CD14-positive monocyte (primary cell): ENCODE data around the gene IL21R. TPM values are rescaled to one million over a fixed set of nuclear protein-coding genes. Genes with fewer than 3 reads are reported as not detected.
A peak's percentile ranks its signal among the peaks of the same experiment; 100 is the strongest.

ENCODE experiments used
- DNase-seq, 3 donors: peaks; one replicate each; pipeline ENCODE4 v3.0.0-alpha.2; 2011 to 2022
- H2AFZ ChIP-seq: 2 replicates; pipeline ENCODE4 v1.6.0; 2012; ENCODE audit warnings: mild to moderate bottlenecking, low read depth, low read length, inconsistent platforms; ENCODE audit not compliant: insufficient read depth, poor library complexity, severe bottlenecking
- H3K27ac ChIP-seq, 2 donors: 1 replicate in 1 of 2; 2 replicates in 1 of 2; pipeline ENCODE4 v1.5.1; 2012 to 2013; ENCODE audit warnings: low read length in 2 of 2, control low read depth in 1 of 2, inconsistent platforms in 1 of 2, low read depth in 1 of 2, mild to moderate bottlenecking in 1 of 2
- H3K27me3 ChIP-seq, 2 donors: one replicate each; pipeline versions ENCODE4 v1.6.0 to v1.6.1; 2011 to 2013; ENCODE audit warnings: low read length in 2 of 2; ENCODE audit not compliant: control insufficient read depth in 2 of 2, insufficient read depth in 2 of 2
- H3K36me3 ChIP-seq, 2 donors: replicated peaks in 1 of 2; 1 replicate in 1 of 2; 2 replicates in 1 of 2; pipeline versions ENCODE4 v1.5.1 to v1.6.1; 2012 to 2013; ENCODE audit warnings: low read length in 2 of 2, control low read depth in 1 of 2, inconsistent platforms in 1 of 2, mild to moderate bottlenecking in 1 of 2; ENCODE audit not compliant: insufficient read depth in 2 of 2, control insufficient read depth in 1 of 2
- H3K4me1 ChIP-seq, 2 donors: 1 replicate in 1 of 2; 2 replicates in 1 of 2; pipeline versions ENCODE4 v1.5.1 to v1.6.1; 2012 to 2013; ENCODE audit warnings: low read length in 2 of 2, control low read depth in 1 of 2, inconsistent platforms in 1 of 2, mild to moderate bottlenecking in 1 of 2, moderate library complexity in 1 of 2; ENCODE audit not compliant: insufficient read depth in 2 of 2, control insufficient read depth in 1 of 2
- H3K4me2 ChIP-seq: replicated peaks from 2 replicates; pipeline ENCODE3; 2012; ENCODE audit warnings: low read length, moderate library complexity, mild to moderate bottlenecking; ENCODE audit not compliant: poor library complexity, severe bottlenecking; ENCODE audit errors: extremely low read depth
- H3K4me3 ChIP-seq, 3 experiments: fragments of 200-600 bp in 1 of 3; sonication (generic) in 1 of 3; replicated peaks in 1 of 3; 1 replicate in 2 of 3; 2 replicates in 1 of 3; pipeline ENCODE4 v1.5.1; 2011 to 2013; ENCODE audit warnings: low read length in 3 of 3, mild to moderate bottlenecking in 3 of 3, control low read depth in 2 of 3, low read depth in 2 of 3, inconsistent platforms in 1 of 3, moderate library complexity in 1 of 3
- H3K79me2 ChIP-seq: 2 replicates; pipeline ENCODE4 v1.6.0; 2012; ENCODE audit warnings: mild to moderate bottlenecking, control low read depth, inconsistent platforms, low read length, moderate library complexity; ENCODE audit not compliant: insufficient read depth
- H3K9ac ChIP-seq: 2 replicates; pipeline ENCODE4 v1.6.0; 2017; ENCODE audit warnings: low read length, mild to moderate bottlenecking; ENCODE audit not compliant: insufficient read depth, poor library complexity, severe bottlenecking
- H3K9me3 ChIP-seq, 2 donors: replicated peaks in 1 of 2; 1 replicate in 1 of 2; 2 replicates in 1 of 2; pipeline versions ENCODE4 v1.5.1 to v1.6.1; 2012 to 2013; ENCODE audit warnings: low read length in 2 of 2, control low read depth in 1 of 2; ENCODE audit not compliant: control insufficient read depth in 1 of 2, insufficient read depth in 1 of 2
- H4K20me1 ChIP-seq: 2 replicates; pipeline ENCODE4 v1.6.0; 2012; ENCODE audit warnings: mild to moderate bottlenecking, low read length, control low read depth, moderate library complexity; ENCODE audit not compliant: insufficient read depth
- H3K27ac Mint-ChIP-seq, 7 donors: one replicate each; pipeline ENCODE4 v1.8.0; 2020; ENCODE audit warnings: mild to moderate bottlenecking in 7 of 7, mixed read lengths in 7 of 7, moderate library complexity in 6 of 7, inconsistent platforms in 2 of 7
- H3K27me3 Mint-ChIP-seq, 3 donors: one replicate each; pipeline ENCODE4 v1.8.0; 2021 to 2022; ENCODE audit warnings: low read depth in 3 of 3, mild to moderate bottlenecking in 3 of 3, mixed read lengths in 3 of 3, moderate library complexity in 3 of 3, inconsistent platforms in 1 of 3
- H3K36me3 Mint-ChIP-seq, 2 donors: one replicate each; pipeline ENCODE4 v1.8.0; 2020; ENCODE audit warnings: mixed read lengths in 2 of 2, inconsistent platforms in 1 of 2, mild to moderate bottlenecking in 1 of 2
- H3K4me1 Mint-ChIP-seq: one replicate; pipeline ENCODE4 v1.8.0; 2020; ENCODE audit warnings: mild to moderate bottlenecking, mixed read lengths
- H3K4me3 Mint-ChIP-seq, 2 donors: one replicate each; pipeline ENCODE4 v1.8.0; 2020; ENCODE audit warnings: mild to moderate bottlenecking in 2 of 2, mixed read lengths in 2 of 2, moderate library complexity in 1 of 2
- H3K9me3 Mint-ChIP-seq, 7 donors: one replicate each; pipeline ENCODE4 v1.8.0; 2020 to 2022; ENCODE audit warnings: mixed read lengths in 7 of 7, mild to moderate bottlenecking in 6 of 7, moderate library complexity in 6 of 7, inconsistent platforms in 2 of 7
- CTCF ChIP-seq: fragments of 200-600 bp; IDR thresholded peaks from one replicate; pipeline ENCODE4 v1.8.0; 2022; ENCODE audit warnings: antibody characterized with exemption, mild to moderate bottlenecking
- WGBS: methylation state at CpG from one replicate; pipeline ENCODE4 v1.1.5; 2013; ENCODE audit warnings: missing lambda C conversion rate; ENCODE audit not compliant: insufficient coverage; 5-methylcytosine and 5-hydroxymethylcytosine counted together
- intact Hi-C, 2 donors: fragments of 100-400 bp; cut with micrococcal nuclease; formaldehyde crosslinking; loops; one replicate each; pipeline versions ENCODE4 v1.15.0 to v1.15.1; 2023
- polyA plus RNA-seq, 3 donors: library from polyadenylated mRNA; depleted of rRNA in 1 of 3; unstranded in 2 of 3; stranded (reverse) in 1 of 3; fragments of 300-500 nt in 2 of 3; fragments of >200 nt in 1 of 3; fragmentation: Illumina TruSeq in 2 of 3; gene quantifications; 1 replicate in 2 of 3; 2 replicates in 1 of 3; pipeline ENCODE4 v1.2.3, GENCODE V29; 2012 to 2021

The IL21R gene
- polyA plus RNA-seq, 3 donors, result 1.0 to 1.7 (median 1.4) TPM

GRCh38 chr16:27464626-27465482 is 62.9 kb downstream of the IL21R start:
- no peak for TF ChIP-seq CTCF
- H3K4me3 Mint-ChIP-seq, result peak overlapping the region in 1 of 2 donors; percentile 27
- H3K27me3 ChIP-seq, result no peaks in the 10 kb centered on the region
- H3K36me3 Mint-ChIP-seq, result peaks cover 90 to 96% of the 10 kb centered on the region in 2 donors
- no peak overlapping the region for H3K9ac ChIP-seq
- intact Hi-C loops, result no loop called here
- no peak for DNase-seq
- H3K9me3 Mint-ChIP-seq, result peaks cover 0 to 4% (median 0%) of the 10 kb centered on the region in 7 donors
- H3K4me1 ChIP-seq, result no peaks in the 10 kb centered on the region
- WGBS, result 96% methylated on average over 33 of the region's 33 CpGs
- H3K4me3 ChIP-seq, result no peak overlapping the region
- H3K9me3 ChIP-seq, result no peaks in the 10 kb centered on the region
- H3K79me2 ChIP-seq, result no peaks in the 10 kb centered on the region
- H3K4me2 ChIP-seq, result no peak overlapping the region
- no peaks in the 10 kb centered on the region for H3K4me1 Mint-ChIP-seq
- H3K36me3 ChIP-seq, result peaks cover 97 to 100% of the 10 kb centered on the region in 2 donors
- peak overlapping the region in 1 of 7 donors; percentile 50 for H3K27ac Mint-ChIP-seq
- H3K27me3 Mint-ChIP-seq, result no peaks in the 10 kb centered on the region
- no peaks in the 10 kb centered on the region for H4K20me1 ChIP-seq
- H2AFZ ChIP-seq, result no peak overlapping the region
- no peak overlapping the region for H3K27ac ChIP-seq

- TF ChIP-seq CTCF, result no peak
Observed at GRCh38 chr16:27465483-27465879, 63.5 kb downstream of the IL21R start.

More at GRCh38 chr16:27465483-27465879, 63.5 kb downstream of the IL21R start:
- Histone ChIP-seq H2AFZ (no peak overlapping the region), H3K4me1 (no peaks in the 10 kb centered on the region), H3K4me2 (no peak overlapping the region), H3K36me3 (peaks cover 98 to 100% of the 10 kb centered on the region in 2 donors), H3K9me3 (no peaks in the 10 kb centered on the region), H3K79me2 (no peaks in the 10 kb centered on the region), H3K9ac (no peak overlapping the region), H3K27ac (no peak overlapping the region), H3K4me3 (no peak overlapping the region), H4K20me1 (no peaks in the 10 kb centered on the region), H3K27me3 (no peaks in the 10 kb centered on the region)
- intact Hi-C loops, result no loop called here
- Mint-ChIP-seq H3K4me3 (no peak overlapping the region), H3K27me3 (no peaks in the 10 kb centered on the region), H3K36me3 (peaks cover 93 to 98% of the 10 kb centered on the region in 2 donors), H3K27ac (no peak overlapping the region), H3K9me3 (peaks cover 0 to 7% (median 0%) of the 10 kb centered on the region in 7 donors), H3K4me1 (no peaks in the 10 kb centered on the region)
- no peak for DNase-seq
- 81% methylated on average over 6 of the region's 8 CpGs for WGBS
